Measurements from ENCODE around the gene ANKRD11. TPM values are rescaled to one million over a fixed set of nuclear protein-coding genes. Genes with fewer than 3 reads are reported as not detected.
A peak's percentile ranks its signal among the peaks of the same experiment; 100 is the strongest.
"Not testable (repeated sequence)": the region's sequence is repeated elsewhere in the genome, so short reads cannot be mapped to it uniquely, and the experiment has no call there.

The ANKRD11 gene
- polyA plus RNA-seq, 6 donors from 2014 or later, result 0.78 to 24.8 (median 10.1) TPM

DNA sequence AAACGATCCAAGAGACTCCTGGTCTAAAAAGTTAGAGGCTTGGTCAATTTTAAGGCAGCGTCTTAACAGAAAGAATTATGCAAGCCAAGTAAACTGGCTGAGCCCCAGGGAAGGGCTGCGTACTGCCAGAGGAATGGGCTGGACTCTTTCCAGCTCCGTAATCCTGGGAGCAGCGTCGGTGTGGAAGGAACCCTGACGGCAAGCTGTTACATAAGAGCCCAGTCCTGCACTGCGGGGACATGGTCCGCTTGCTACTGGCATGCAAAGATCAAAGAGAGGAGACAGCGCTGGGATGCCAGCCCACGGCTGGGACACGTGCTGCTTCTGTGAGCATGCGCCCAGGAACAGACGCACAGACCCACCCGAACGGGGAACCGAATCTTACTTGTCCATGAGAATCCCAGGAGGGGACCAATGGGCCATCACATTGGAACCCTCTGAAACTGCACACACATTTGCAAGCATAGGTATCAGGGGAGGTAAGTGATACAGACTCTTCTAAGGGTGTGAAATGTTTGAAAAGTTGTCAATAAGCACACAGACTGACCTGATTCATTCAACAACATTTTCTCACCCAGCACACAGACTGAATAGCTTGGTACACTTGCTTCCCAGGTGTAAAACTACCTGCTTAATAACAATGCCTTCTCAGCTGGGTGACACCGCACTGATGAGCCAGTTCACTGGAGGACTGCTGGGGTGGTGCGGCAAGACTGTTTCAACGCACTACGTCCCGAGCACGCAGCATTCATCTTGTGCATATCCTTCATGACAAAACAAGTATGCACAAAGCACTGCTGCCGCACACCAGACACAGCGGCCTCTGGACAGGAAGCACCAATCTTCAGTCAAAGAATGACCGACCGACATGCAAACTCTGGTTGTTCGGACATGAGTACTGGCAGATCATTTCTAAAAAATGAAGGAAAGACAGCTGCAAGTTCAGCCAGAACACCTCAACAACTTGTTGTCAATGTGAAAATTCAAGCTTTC is 94.9 kb downstream of the ANKRD11 start:
- no peaks in the 10 kb centered on the region for H3K9me3 Mint-ChIP-seq
- peaks cover 30 to 71% (median 35%) of the 10 kb centered on the region in 3 donors for H3K4me1 Mint-ChIP-seq
- ATAC-seq (ENCODE audit: low read depth in 2 of 2) (no peak), DNase-seq (no peak)
- H3K27ac Mint-ChIP-seq, result peak overlapping the region in 2 of 6 donors; percentile 50 to 58
- H3K36me3 Mint-ChIP-seq, result no peaks in the 10 kb centered on the region
- no peaks in the 10 kb centered on the region for H3K27me3 Mint-ChIP-seq
- H3K4me3 Mint-ChIP-seq, result no peak overlapping the region

DNA sequence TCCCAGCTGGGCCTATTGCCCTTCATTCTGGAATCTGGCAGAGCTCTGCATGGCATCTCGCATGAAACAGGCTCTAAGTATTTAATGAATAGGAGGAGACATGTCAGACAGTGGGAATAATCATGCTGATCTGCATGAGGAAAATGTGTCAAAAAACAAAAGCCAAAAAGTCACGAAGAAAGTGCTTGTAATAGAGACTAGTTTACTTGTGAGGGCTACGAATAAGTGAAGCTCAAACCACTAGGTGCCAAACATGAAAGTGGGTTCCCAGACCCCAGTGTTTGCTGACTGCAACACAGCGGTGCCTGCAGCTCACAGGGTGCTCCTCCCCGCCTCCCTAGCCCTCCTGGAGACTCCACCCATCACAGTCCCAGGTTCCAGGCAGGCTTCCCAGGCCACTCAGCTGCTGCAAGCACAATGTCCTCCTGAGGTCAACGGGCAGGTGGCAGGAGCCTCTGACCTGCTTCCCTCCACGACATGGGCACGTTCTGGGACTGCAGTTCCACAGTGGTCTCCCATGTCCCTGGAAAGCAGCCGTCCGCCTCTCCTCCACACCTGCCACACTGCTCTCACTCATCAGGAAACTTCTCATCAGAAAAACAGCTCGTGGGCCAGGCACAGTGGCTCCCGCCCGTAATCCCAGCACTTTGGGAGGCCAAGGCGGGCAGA is 96.5 kb downstream of the ANKRD11 start:
- Mint-ChIP-seq H3K36me3 (peaks cover 6 to 9% of the 10 kb centered on the region in 2 donors), H3K27ac (peak overlapping the region in 4 of 6 donors; percentile 39 to 72 (median 65)), H3K4me1 (peaks cover 32 to 77% (median 42%) of the 10 kb centered on the region in 3 donors), H3K27me3 (no peaks in the 10 kb centered on the region), H3K9me3 (peaks cover 0 to 4% (median 0%) of the 10 kb centered on the region in 7 donors), H3K4me3 (peak overlapping the region in 1 of 8 donors; percentile 22)
- no peak for DNase-seq
- no peak for ATAC-seq (ENCODE audit: low read depth in 2 of 2)

DNA sequence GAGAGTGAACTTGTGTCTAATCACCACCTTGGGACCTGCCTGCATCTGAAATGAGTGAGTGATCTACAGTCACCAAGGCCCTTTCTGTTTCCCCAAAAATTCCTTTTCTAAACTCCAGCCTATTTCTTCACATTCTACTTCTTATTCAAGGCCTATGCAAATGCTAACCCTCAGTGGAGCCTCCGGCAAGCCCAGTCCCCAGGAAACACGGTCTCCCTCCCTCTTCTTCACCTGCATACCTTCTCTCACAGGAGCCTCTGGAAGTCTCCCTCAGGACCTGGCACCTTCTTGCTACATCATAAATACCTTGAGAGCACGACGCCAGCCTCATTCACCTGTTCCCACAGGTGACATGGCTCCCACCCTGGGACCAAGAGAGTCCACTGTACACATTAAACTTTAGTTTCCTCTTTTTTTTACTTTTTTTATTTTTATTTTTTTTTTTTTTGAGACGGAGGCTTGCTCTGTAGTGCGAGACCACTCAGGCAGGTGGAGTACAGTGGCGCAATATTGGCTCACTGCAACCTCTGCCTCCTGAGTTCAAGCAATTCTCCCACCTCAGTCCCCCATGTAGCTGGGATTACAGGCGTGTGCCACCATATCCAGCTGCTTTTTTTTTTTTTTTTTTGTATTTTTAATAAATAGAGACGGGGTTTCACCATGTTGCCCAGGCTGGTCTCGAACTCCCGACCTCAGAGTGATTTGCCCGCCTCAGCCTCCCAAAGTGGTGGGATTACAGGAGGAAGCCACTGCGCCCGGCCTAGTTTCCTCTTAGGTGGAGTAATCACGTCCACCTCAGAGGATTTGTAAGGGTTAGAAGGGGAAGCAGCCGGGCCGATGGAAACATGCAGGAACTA is 97.3 kb downstream of the ANKRD11 start:
- no peaks in the 10 kb centered on the region for H3K27me3 Mint-ChIP-seq
- peaks cover 0 to 4% (median 0%) of the 10 kb centered on the region in 7 donors for H3K9me3 Mint-ChIP-seq
- H3K27ac Mint-ChIP-seq, result peak overlapping the region in 5 of 6 donors; percentile 39 to 97 (median 87)
- peaks cover 6 to 9% of the 10 kb centered on the region in 2 donors for H3K36me3 Mint-ChIP-seq
- H3K4me3 Mint-ChIP-seq, result peak overlapping the region in 1 of 8 donors; percentile 47
- ATAC-seq (ENCODE audit: low read depth in 2 of 2), result peak; percentile 86 to 87
- H3K4me1 Mint-ChIP-seq, result peaks cover 34 to 80% (median 49%) of the 10 kb centered on the region in 3 donors
- DNase-seq, result no peak

DNA sequence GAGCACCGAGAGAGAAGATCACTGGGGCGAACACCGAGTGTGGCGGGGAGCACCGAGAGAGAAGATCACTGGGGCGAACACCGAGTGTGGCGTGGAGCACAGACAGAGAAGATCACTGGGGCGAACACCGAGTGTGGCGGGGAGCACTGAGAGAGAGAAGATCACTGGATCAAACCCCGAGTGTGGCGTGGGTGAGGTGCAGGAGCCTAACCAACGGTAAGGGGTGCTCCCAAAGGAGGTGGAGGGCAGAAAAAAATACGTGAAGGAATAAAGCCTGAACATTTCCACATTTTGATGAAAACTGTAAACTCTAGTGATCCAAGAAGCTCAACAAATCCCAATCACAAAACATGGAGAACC is 100.2 kb downstream of the ANKRD11 start:
- not testable (repeated sequence) for H3K27me3 Mint-ChIP-seq; ATAC-seq (ENCODE audit: low read depth in 2 of 2); H3K9me3 Mint-ChIP-seq; DNase-seq; H3K27ac Mint-ChIP-seq; H3K36me3 Mint-ChIP-seq; H3K4me3 Mint-ChIP-seq
- H3K4me1 Mint-ChIP-seq, result peaks cover 48 to 85% (median 69%) of the 10 kb centered on the region in 3 donors

DNA sequence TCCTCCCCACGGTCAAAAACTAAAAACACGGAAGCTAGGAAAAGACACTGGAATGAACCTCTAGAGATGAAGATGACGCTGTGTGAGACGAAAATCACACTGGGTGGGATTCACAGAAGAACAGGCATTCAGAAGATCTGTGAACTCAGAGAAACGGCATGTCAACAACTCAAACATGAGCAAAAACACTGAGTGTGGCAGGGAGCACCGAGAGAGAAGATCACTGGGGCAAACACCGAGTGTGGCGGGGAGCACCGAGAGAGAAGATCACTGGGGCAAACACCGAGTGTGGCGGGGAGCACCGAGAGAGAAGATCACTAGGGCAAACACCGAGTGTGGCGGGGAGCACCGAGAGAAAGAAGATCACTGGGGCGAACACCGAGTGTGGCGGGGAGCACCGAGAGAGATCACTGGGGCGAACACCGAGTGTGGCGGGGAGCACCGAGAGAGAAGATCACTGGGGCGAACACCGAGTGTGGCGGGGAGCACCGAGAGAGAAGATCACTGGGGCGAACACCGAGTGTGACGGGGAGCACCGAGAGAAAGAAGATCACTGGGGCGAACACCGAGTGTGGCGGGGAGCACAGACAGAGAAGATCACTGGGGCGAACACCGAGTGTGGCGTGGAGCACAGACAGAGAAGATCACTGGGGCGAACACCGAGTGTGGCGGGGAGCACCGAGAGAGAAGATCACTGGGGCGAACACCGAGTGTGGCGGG is 100.7 kb downstream of the ANKRD11 start:
- not testable (repeated sequence) for DNase-seq; H3K9me3 Mint-ChIP-seq; H3K27me3 Mint-ChIP-seq; ATAC-seq (ENCODE audit: low read depth in 2 of 2); H3K4me3 Mint-ChIP-seq; H3K36me3 Mint-ChIP-seq
- Mint-ChIP-seq H3K27ac (peak overlapping the region in 2 of 6 donors; percentile 72 to 89), H3K4me1 (peaks cover 45 to 85% (median 65%) of the 10 kb centered on the region in 3 donors)

DNA sequence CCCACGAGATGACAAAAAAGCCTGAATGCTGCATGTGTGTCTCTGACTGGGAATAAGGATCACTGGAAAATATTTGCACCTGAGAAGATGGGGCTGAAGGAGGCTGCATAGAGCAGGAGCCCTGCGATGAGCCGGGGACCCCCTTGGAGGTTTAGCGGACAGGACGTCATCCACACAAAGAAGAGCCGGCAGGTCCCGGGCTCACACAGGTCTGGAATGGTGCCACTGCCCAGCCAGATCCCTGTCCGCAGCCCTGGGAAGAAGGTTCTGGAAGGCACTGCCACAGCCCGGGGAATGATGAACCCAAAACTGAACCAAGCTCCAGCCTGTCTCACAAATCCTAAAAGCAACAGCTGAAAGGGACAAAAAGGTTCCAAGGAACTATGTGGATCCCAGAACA is 101.8 kb downstream of the ANKRD11 start:
- Mint-ChIP-seq H3K27me3 (no peaks in the 10 kb centered on the region), H3K27ac (peak overlapping the region in 3 of 6 donors; percentile 21 to 67 (median 56)), H3K4me3 (peak overlapping the region in 3 of 8 donors; percentile 3 to 87 (median 18)), H3K4me1 (peaks cover 49 to 86% (median 69%) of the 10 kb centered on the region in 3 donors), H3K9me3 (peaks cover 0 to 4% (median 0%) of the 10 kb centered on the region in 7 donors), H3K36me3 (peaks cover 6 to 9% of the 10 kb centered on the region in 2 donors)
- ATAC-seq (ENCODE audit: low read depth in 2 of 2) (no peak), DNase-seq (no peak)

DNA sequence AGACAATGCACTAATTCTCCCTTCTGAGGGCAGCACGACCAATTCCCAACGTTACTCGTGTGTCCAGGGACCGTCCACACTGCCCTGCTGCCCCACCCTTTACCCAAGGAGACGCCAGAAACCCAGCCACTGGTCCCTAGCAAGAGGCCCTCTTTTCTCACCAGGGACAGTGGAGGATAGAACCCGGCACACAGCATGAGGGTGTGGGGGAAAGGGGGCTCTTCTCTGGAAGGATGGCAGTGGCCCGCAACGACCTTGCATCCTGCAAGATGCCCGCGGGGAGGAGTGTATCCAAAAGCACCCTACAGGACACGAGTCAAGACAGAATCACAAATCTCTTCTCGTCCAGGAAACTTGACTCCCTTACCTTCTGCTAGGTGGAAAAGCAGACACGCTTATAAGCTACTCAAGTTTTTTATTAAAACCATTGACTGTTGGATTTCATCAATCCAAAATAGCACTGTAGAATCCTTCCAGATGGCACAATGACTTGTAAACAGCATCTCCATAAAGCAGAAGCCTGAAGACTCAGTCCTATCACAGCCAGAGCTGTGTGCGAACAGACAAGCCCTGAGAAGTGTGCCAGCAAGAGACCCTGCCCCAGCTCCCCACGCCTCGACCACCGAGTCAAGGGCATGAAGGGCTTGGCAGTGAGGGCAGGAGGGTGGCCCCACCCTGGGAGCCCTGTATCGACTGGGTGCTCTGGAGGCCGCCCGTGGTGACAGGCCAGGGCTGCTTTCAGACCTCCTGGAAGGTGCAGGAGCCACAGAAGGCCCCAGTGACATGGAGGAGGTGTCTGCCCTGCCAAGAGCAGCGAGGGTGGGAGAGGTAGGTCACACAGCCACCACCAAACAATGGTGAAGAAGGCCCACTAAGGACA is 103.8 kb downstream of the ANKRD11 start:
- no peak for DNase-seq
- peaks cover 0 to 4% (median 0%) of the 10 kb centered on the region in 7 donors for H3K9me3 Mint-ChIP-seq
- H3K4me1 Mint-ChIP-seq, result peaks cover 60 to 87% (median 72%) of the 10 kb centered on the region in 3 donors
- peaks cover 6 to 9% of the 10 kb centered on the region in 2 donors for H3K36me3 Mint-ChIP-seq
- H3K4me3 Mint-ChIP-seq, result peak overlapping the region in 7 of 8 donors; percentile 29 to 87 (median 57)
- no peaks in the 10 kb centered on the region for H3K27me3 Mint-ChIP-seq
- ATAC-seq (ENCODE audit: low read depth in 2 of 2), result no peak
- peak overlapping the region in 5 of 6 donors; percentile 47 to 98 (median 65) for H3K27ac Mint-ChIP-seq

DNA sequence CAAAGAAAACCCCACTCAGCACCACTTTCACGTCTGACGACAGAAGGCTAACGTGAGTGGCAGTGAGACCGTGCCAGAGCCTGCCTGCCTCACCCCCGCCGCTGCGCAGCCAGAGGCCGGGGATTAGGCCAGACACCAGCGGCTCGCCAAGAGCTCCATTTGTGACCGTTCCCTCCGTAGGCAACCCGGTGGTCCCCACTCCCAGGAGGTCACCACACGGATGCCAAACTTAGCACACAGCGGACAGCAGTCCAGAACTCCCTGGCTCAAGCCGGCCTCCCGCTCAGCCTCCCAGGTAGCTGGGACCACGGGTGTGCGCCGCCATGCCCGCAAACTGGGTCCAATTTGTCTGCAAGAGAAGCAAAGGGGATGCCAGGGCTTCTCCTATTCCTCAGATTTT is 104.6 kb downstream of the ANKRD11 start:
- peaks cover 65 to 92% (median 77%) of the 10 kb centered on the region in 3 donors for H3K4me1 Mint-ChIP-seq
- no peaks in the 10 kb centered on the region for H3K27me3 Mint-ChIP-seq
- peak overlapping the region in 1 of 8 donors; percentile 22 for H3K4me3 Mint-ChIP-seq
- peak overlapping the region in 2 of 6 donors; percentile 4 to 59 for H3K27ac Mint-ChIP-seq
- ATAC-seq (ENCODE audit: low read depth in 2 of 2) (no peak), DNase-seq (no peak)
- H3K36me3 Mint-ChIP-seq, result peaks cover 6 to 9% of the 10 kb centered on the region in 2 donors
- peaks cover 0 to 4% (median 0%) of the 10 kb centered on the region in 7 donors for H3K9me3 Mint-ChIP-seq

DNA sequence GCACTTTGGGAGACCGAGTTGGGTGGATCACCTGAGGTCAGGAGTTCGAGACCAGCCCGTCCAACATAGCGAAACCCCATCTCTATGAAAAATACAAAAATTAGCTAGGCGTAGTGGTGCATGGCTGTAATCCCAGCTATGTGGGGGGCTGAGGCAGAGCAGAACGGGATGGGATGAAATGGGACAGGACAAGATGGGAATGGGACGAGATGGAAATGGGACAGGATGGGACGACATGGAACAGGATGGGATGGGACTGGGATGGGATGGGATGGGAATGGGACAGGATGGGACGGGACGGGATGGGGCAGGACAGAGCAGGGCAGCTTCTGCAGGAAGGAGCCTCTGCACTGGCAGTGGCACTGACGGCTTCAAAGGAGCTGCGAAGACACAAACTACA is 106.1 kb downstream of the ANKRD11 start:
- peaks cover 0 to under 1% (median 0%) of the 10 kb centered on the region in 7 donors for H3K9me3 Mint-ChIP-seq
- DNase-seq, result no peak
- H3K4me1 Mint-ChIP-seq, result peaks cover 75 to 97% (median 87%) of the 10 kb centered on the region in 3 donors
- H3K36me3 Mint-ChIP-seq, result peaks cover 3 to 4% of the 10 kb centered on the region in 2 donors
- peak overlapping the region in 3 of 8 donors; percentile 20 to 67 (median 59) for H3K4me3 Mint-ChIP-seq
- H3K27me3 Mint-ChIP-seq, result no peaks in the 10 kb centered on the region
- no peak for ATAC-seq (ENCODE audit: low read depth in 2 of 2)
- H3K27ac Mint-ChIP-seq, result peak overlapping the region in 3 of 6 donors; percentile 55 to 79 (median 66)

DNA sequence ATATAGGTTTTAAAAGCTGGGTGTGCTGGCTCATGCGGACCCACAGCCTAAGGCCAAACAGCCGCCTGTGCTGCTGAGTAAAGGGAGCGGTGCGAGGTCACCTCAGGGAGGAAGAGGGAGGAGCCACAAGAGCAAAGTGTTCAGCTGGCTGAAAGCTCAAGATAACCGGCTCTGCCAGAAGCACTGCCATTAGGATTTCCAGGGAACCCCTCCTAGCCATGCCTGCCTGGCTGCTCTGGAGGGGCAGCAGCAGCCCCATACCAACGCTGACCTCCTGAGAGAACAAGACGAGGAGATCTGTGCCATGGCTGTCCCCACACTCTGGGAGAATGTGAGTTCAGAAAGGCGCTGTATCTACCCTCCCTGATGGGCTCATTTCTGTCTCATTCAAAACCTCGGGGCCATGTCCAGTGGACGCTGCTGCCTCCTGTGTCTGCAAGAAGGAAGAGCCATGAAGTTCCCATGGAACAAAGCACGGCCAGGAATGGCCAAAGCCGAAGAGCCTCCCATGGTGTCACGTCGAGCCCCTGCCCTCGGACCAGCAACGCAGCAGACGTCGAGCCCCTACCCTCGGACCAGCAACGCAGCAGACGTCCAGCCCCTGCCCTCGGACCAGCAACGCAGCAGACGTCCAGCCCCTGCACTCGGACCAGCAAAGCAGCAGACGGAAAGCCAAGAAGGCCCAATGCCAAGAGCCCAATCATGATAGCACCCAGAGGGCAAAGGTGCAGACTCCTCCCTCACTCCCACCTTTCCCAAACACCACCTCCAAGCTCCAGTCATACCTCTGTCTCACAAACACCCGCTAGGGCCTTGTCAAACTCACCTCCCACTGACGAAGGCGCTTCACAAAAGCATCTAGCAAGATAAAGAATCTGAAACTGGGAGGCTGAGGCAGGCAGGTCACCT is 107.0 kb downstream of the ANKRD11 start:
- H3K27me3 Mint-ChIP-seq, result no peaks in the 10 kb centered on the region
- ATAC-seq (ENCODE audit: low read depth in 2 of 2) (peak in 1 of 2 donors; percentile 35), DNase-seq (no peak)
- H3K9me3 Mint-ChIP-seq, result no peaks in the 10 kb centered on the region
- peak overlapping the region in 1 of 6 donors; percentile 66 for H3K27ac Mint-ChIP-seq
- H3K36me3 Mint-ChIP-seq, result no peaks in the 10 kb centered on the region
- peaks cover 67 to 97% (median 90%) of the 10 kb centered on the region in 3 donors for H3K4me1 Mint-ChIP-seq
- peak overlapping the region in 6 of 8 donors; percentile 5 to 78 (median 52) for H3K4me3 Mint-ChIP-seq
